Thyroid gland (tissue), 4 donors: ENCODE measurements around the gene PHF14. TPM values are rescaled to one million over a fixed set of nuclear protein-coding genes. Genes with fewer than 3 reads are reported as not detected.
"Not testable (repeated sequence)": the region's sequence is repeated elsewhere in the genome, so short reads cannot be mapped to it uniquely, and the experiment has no call there.

Source experiments
- DNase-seq, 2 donors: peaks; one replicate each; pipeline ENCODE4 v3.0.0-alpha.2; 2019
- H3K27ac ChIP-seq, 3 donors: fragments of 200-600 bp; sonication (generic); 1 replicate in 2 of 3; 2 replicates in 1 of 3; pipeline ENCODE4 v1.5.1; 2016 to 2019; ENCODE audit warnings: mild to moderate bottlenecking in 1 of 3, moderate library complexity in 1 of 3
- H3K27me3 ChIP-seq: fragments of 200-600 bp; sonication (generic); one replicate; pipeline ENCODE4 v1.5.1; 2019
- H3K36me3 ChIP-seq, 2 donors: fragments of 200-600 bp; sonication (generic); one replicate each; pipeline ENCODE4 v1.5.1; 2016 to 2019
- H3K4me1 ChIP-seq, 2 donors: fragments of 200-600 bp; sonication (generic); one replicate each; pipeline ENCODE4 v1.5.1; 2017 to 2019
- H3K4me3 ChIP-seq, 3 donors: fragments of 200-600 bp; sonication (generic); replicated peaks in 1 of 3; 1 replicate in 2 of 3; 2 replicates in 1 of 3; pipeline ENCODE4 v1.5.1; 2016; ENCODE audit warnings: mild to moderate bottlenecking in 1 of 3
- H3K9me3 ChIP-seq: fragments of 200-600 bp; sonication (generic); one replicate; pipeline ENCODE4 v1.5.1; 2017
- POLR2A ChIP-seq, 2 donors: fragments of 450-650 bp; IDR thresholded peaks; one replicate each; pipeline ENCODE4 v1.6.1; 2017; ENCODE audit warnings: antibody characterized with exemption in 2 of 2, mild to moderate bottlenecking in 2 of 2, moderate library complexity in 1 of 2
- WGBS, 2 donors: methylation state at CpG; one replicate each; pipeline ENCODE4 v1.1.5; 2017; 5-methylcytosine and 5-hydroxymethylcytosine counted together
- intact Hi-C: fragments of 100-400 bp; cut with DNase I; formaldehyde crosslinking; loops from one replicate; pipeline ENCODE4 v1.15.1; 2023
- total RNA-seq, 4 donors: library from RNA; depleted of rRNA; stranded (reverse); fragments of >200 nt; gene quantifications; one replicate each; pipeline ENCODE4 v1.2.3, GENCODE V29; 2016
- TF ChIP-seq, protein P1 (sequence below), 6 experiments: fragments of 200-600 bp in 3 of 6; fragments of 450-650 bp in 3 of 6; sonication (generic) in 3 of 6; IDR thresholded peaks; one replicate each; pipeline ENCODE4 v1.5.1; 2016 to 2019; ENCODE audit warnings: antibody characterized with exemption in 6 of 6, mild to moderate bottlenecking in 2 of 6, inconsistent platforms in 1 of 6, moderate library complexity in 1 of 6

Gene PHF14
- total RNA-seq, 4 donors from 2014 or later, result 30.9 to 46.3 (median 36.8) TPM

DNA sequence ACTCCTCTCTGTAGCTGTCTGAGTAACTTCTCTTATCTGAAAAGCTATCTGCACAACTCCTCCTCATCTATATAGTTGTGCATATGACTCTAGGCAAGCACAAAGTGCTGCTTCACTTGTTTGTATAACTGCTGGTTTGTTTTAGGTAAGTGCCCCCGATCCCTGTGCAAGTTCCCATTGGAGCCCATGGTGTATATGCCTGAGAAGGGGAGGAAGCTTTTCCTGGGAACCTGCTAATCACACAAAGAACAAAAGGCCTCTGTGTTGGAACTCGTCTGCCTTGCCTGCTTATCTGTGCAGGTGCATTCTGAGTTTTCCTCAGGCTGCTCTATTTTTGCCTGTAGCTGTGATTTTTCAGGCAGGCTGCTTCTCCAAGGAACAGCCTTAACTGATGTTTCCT is 23.2 kb upstream of the PHF14 start:
- 22 to 63% methylated on average over 2 of the region's 2 CpGs for WGBS, 2 donors
- intact Hi-C loops, result no loop called here
- H3K27me3 ChIP-seq, result no peaks in the 10 kb centered on the region
- H3K27ac ChIP-seq, result no peak overlapping the region
- TF ChIP-seq POLR2A (IDR thresholded peaks at IDR 0.05), result no peak
- TF ChIP-seq, protein P1, sequence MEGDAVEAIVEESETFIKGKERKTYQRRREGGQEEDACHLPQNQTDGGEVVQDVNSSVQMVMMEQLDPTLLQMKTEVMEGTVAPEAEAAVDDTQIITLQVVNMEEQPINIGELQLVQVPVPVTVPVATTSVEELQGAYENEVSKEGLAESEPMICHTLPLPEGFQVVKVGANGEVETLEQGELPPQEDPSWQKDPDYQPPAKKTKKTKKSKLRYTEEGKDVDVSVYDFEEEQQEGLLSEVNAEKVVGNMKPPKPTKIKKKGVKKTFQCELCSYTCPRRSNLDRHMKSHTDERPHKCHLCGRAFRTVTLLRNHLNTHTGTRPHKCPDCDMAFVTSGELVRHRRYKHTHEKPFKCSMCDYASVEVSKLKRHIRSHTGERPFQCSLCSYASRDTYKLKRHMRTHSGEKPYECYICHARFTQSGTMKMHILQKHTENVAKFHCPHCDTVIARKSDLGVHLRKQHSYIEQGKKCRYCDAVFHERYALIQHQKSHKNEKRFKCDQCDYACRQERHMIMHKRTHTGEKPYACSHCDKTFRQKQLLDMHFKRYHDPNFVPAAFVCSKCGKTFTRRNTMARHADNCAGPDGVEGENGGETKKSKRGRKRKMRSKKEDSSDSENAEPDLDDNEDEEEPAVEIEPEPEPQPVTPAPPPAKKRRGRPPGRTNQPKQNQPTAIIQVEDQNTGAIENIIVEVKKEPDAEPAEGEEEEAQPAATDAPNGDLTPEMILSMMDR (IDR thresholded peaks at IDR 0.05), result no peak
- no peak overlapping the region for H3K4me3 ChIP-seq
- H3K4me1 ChIP-seq, result peaks cover 0 to 12% of the 10 kb centered on the region in 2 donors
- H3K36me3 ChIP-seq, result no peaks in the 10 kb centered on the region
- DNase-seq, result no peak
- no peaks in the 10 kb centered on the region for H3K9me3 ChIP-seq

- H3K36me3 ChIP-seq, DNase-seq, H3K27me3 ChIP-seq, H3K9me3 ChIP-seq, intact Hi-C loops, H3K4me3 ChIP-seq, H3K27ac ChIP-seq: not testable (repeated sequence)
- WGBS, 2 donors, result 82 to 86% methylated on average over 4 of the region's 4 CpGs
- H3K4me1 ChIP-seq, result peaks cover 0 to 12% of the 10 kb centered on the region in 2 donors
Measured at GRCh38 chr7:10950974-10951578, 22.6 kb upstream of the PHF14 start.

- Histone ChIP-seq H3K27me3 (no peaks in the 10 kb centered on the region), H3K27ac (no peak overlapping the region), H3K4me1 (peaks cover 0 to 12% of the 10 kb centered on the region in 2 donors), H3K9me3 (no peaks in the 10 kb centered on the region), H3K36me3 (no peaks in the 10 kb centered on the region), H3K4me3 (no peak overlapping the region)
- no peak for DNase-seq
- TF ChIP-seq POLR2A (IDR thresholded peaks at IDR 0.05), result no peak
- TF ChIP-seq, protein P1 (IDR thresholded peaks at IDR 0.05), result no peak
- intact Hi-C loops, result no loop called here
Measured at GRCh38 chr7:10952588-10952987, 21.1 kb upstream of the PHF14 start.

GRCh38 chr7:10953078-10953750 is 20.5 kb upstream of the PHF14 start:
- H3K4me3 ChIP-seq, DNase-seq, H3K9me3 ChIP-seq, H3K36me3 ChIP-seq, H3K27me3 ChIP-seq, intact Hi-C loops, H3K27ac ChIP-seq: not testable (repeated sequence)
- peaks cover 0 to 12% of the 10 kb centered on the region in 2 donors for H3K4me1 ChIP-seq
- WGBS, 2 donors, result 91 to 92% methylated on average over 4 of the region's 4 CpGs

- H3K4me1 ChIP-seq, result no peaks in the 10 kb centered on the region
- H3K9me3 ChIP-seq, result no peaks in the 10 kb centered on the region
- no peak for DNase-seq
- 88 to 94% methylated on average over 4 of the region's 4 CpGs for WGBS, 2 donors
- H3K27ac ChIP-seq, result no peak overlapping the region
- intact Hi-C loops, result no loop called here
- H3K27me3 ChIP-seq, result no peaks in the 10 kb centered on the region
- TF ChIP-seq, protein P1 (IDR thresholded peaks at IDR 0.05), result no peak
- no peak for TF ChIP-seq POLR2A (IDR thresholded peaks at IDR 0.05)
- no peaks in the 10 kb centered on the region for H3K36me3 ChIP-seq
- H3K4me3 ChIP-seq, result no peak overlapping the region
Measured at GRCh38 chr7:10956528-10956927, 17.1 kb upstream of the PHF14 start.

DNA sequence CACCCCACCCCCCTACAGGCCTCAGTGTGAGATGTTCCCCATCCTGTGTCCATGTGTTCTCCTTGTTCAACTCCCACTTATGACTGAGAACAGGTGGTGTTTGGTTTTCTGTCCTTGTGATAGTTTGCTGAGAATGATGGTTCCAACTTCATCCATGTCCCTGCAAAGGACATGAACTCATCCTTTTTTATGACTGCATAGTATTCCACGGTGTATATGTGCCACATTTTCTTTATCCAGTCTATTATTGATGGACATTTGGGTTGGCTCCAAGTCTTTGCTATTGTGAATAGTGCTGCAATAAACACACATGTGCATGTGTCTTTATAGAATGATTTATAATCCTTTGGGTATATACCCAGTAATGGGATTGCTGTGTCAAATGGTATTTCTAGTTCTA is 13.4 kb upstream of the PHF14 start:
- WGBS, 2 donors, result 81 to 95% methylated on average over 1 of the region's 1 CpG
- H3K27ac ChIP-seq, H3K4me3 ChIP-seq, H3K36me3 ChIP-seq, H3K27me3 ChIP-seq, H3K9me3 ChIP-seq, intact Hi-C loops, H3K4me1 ChIP-seq, DNase-seq: not testable (repeated sequence)

DNA sequence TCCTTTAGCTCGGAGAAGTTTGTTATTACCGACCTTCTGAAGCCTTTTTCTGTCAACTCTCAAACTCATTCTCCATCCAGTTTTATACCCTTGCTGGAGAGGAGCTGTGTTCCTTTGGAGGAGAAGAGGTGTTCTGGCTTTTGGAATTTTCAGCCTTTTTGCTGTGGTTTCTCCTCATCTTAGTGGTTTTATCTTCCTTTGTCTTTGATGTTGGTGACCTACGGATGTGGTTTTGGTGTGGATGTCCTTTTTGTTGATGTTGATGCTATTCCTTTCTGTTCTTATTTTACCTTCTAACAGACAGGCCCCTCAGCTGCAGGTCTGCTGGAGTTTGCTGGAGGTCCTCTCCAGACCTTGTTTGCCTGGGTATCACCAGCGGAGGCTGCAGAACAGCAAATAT is 8.7 kb upstream of the PHF14 start:
- H3K4me3 ChIP-seq, H3K27me3 ChIP-seq, H3K36me3 ChIP-seq, DNase-seq, H3K27ac ChIP-seq, H3K4me1 ChIP-seq, intact Hi-C loops, H3K9me3 ChIP-seq: not testable (repeated sequence)
- WGBS, 2 donors, result 96% methylated on average over 4 of the region's 4 CpGs
